H1 (cell line): ENCODE results near the gene HACE1. TPM values are rescaled to one million over a fixed set of nuclear protein-coding genes. Genes with fewer than 3 reads are reported as not detected.

Experiments
- CTCF ChIA-PET: fragments of 300-600 bp; sonication (Branson Sonifier 250); formaldehyde crosslinking; loops from one replicate; lab custom pipeline; 2021; ENCODE audit not compliant: partially characterized antibody; lab: Charles Lee
- POLR2A ChIA-PET: fragments of 300-600 bp; sonication (Branson Sonifier 250); formaldehyde crosslinking; loops from one replicate; lab custom pipeline; 2021; ENCODE audit warnings: inconsistent platforms; ENCODE audit not compliant: partially characterized antibody; lab: Charles Lee
- DNase-seq, 2 experiments: peaks; one replicate each; pipeline versions ENCODE4 v3.0.0 to v3.0.0-alpha.2; 2010 to 2022; ENCODE audit warnings: low spot score in 2 of 2, low read depth in 1 of 2, mixed read lengths in 1 of 2
- FAIRE-seq: peaks from 2 replicates; lab custom pipeline; 2011; peaks lifted over from hg19 to GRCh38; lab: Jason Lieb, UNC
- H2AFZ ChIP-seq: 2 replicates; pipeline ENCODE4 v1.8.1; 2012; ENCODE audit warnings: low read length, inconsistent platforms
- H2AK5ac ChIP-seq: 2 replicates; pipeline ENCODE4 v1.6.1; 2013; ENCODE audit warnings: low read depth, low read length
- H2BK120ac ChIP-seq: replicated peaks from 2 replicates; pipeline ENCODE3; 2013; ENCODE audit warnings: low read depth, low read length, inconsistent platforms
- H2BK12ac ChIP-seq: 2 replicates; pipeline ENCODE4 v1.6.1; 2013; ENCODE audit warnings: low read depth, low read length
- H2BK15ac ChIP-seq: 2 replicates; pipeline ENCODE4 v1.6.1; 2013; ENCODE audit warnings: low read length
- H2BK20ac ChIP-seq: 2 replicates; pipeline ENCODE4 v1.6.1; 2013; ENCODE audit warnings: low read length
- H2BK5ac ChIP-seq: 2 replicates; pipeline ENCODE4 v1.6.1; 2013; ENCODE audit warnings: low read depth, low read length
- H3K14ac ChIP-seq: 2 replicates; pipeline ENCODE4 v1.6.1; 2013; ENCODE audit warnings: inconsistent platforms; ENCODE audit not compliant: insufficient read length
- H3K18ac ChIP-seq: 2 replicates; pipeline ENCODE4 v1.6.1; 2013; ENCODE audit warnings: low read length; ENCODE audit errors: extremely low read depth
- H3K23ac ChIP-seq: 2 replicates; pipeline ENCODE4 v1.6.1; 2013; ENCODE audit warnings: inconsistent platforms; ENCODE audit not compliant: insufficient read length
- H3K23me2 ChIP-seq: 2 replicates; pipeline ENCODE4 v1.6.1; 2013; ENCODE audit warnings: low read depth, low read length
- H3K27ac ChIP-seq: 2 replicates; pipeline ENCODE4 v1.6.1; 2011; ENCODE audit warnings: low read depth, low read length, inconsistent platforms
- H3K27me3 ChIP-seq, 4 experiments: replicated peaks in 1 of 4; 1 replicate in 1 of 4; 2 replicates in 3 of 4; pipeline versions ENCODE4 v1.6.1 to v1.8.1; 2011 to 2013; ENCODE audit warnings: low read length in 3 of 4, mild to moderate bottlenecking in 3 of 4, inconsistent platforms in 2 of 4, mixed read lengths in 2 of 4, moderate library complexity in 1 of 4; ENCODE audit not compliant: control insufficient read depth in 3 of 4, insufficient read depth in 3 of 4; ENCODE audit errors: extremely low read depth in 1 of 4
- H3K36me3 ChIP-seq, 4 experiments: 2 replicates each; pipeline versions ENCODE4 v1.6.1 to v1.8.1; 2011 to 2013; ENCODE audit warnings: mild to moderate bottlenecking in 4 of 4, low read length in 3 of 4, moderate library complexity in 2 of 4, control low read depth in 1 of 4, inconsistent platforms in 1 of 4; ENCODE audit not compliant: insufficient read depth in 4 of 4, control insufficient read depth in 2 of 4
- H3K4ac ChIP-seq: replicated peaks from 2 replicates; pipeline ENCODE3; 2013; ENCODE audit warnings: low read length, low read depth, mixed read lengths, inconsistent platforms; ENCODE audit not compliant: insufficient read length
- H3K4me1 ChIP-seq, 4 experiments: replicated peaks in 1 of 4; 1 replicate in 1 of 4; 2 replicates in 3 of 4; pipeline versions ENCODE4 v1.6.1 to v1.8.1; 2011 to 2013; ENCODE audit warnings: low read length in 3 of 4, inconsistent platforms in 2 of 4, mixed read lengths in 1 of 4; ENCODE audit not compliant: insufficient read depth in 4 of 4, control insufficient read depth in 3 of 4
- H3K4me2 ChIP-seq, 2 experiments: 2 replicates each; pipeline versions ENCODE4 v1.6.1 to v1.8.1; 2011 to 2013; ENCODE audit warnings: low read depth in 2 of 2, low read length in 2 of 2, control low read depth in 1 of 2, inconsistent platforms in 1 of 2, mild to moderate bottlenecking in 1 of 2; ENCODE audit not compliant: insufficient read depth in 1 of 2
- H3K4me3 ChIP-seq, 4 experiments: fragments of 200-600, 300-600 bp in 1 of 4; sonication (generic), shearing (Covaris generic), sonication (Bioruptor Twin) in 1 of 4; 2 replicates each; pipeline versions ENCODE4 v1.5.1 to v1.8.1; 2011 to 2016; ENCODE audit warnings: low read length in 4 of 4, low read depth in 3 of 4, control low read depth in 2 of 4, inconsistent platforms in 2 of 4, mild to moderate bottlenecking in 2 of 4, mixed read lengths in 1 of 4, moderate library complexity in 1 of 4; ENCODE audit not compliant: insufficient read depth in 2 of 4; ENCODE audit errors: extremely low read depth in 1 of 4
- H3K56ac ChIP-seq: replicated peaks from 2 replicates; pipeline ENCODE3; 2013; ENCODE audit warnings: low read depth, mild to moderate bottlenecking, mixed read lengths, low read length, inconsistent platforms; ENCODE audit not compliant: insufficient read length
- H3K79me1 ChIP-seq: 2 replicates; pipeline ENCODE4 v1.6.1; 2013; ENCODE audit warnings: low read depth, low read length, control low read depth
- H3K79me2 ChIP-seq, 2 experiments: 2 replicates each; pipeline versions ENCODE4 v1.6.1 to v1.8.1; 2012 to 2013; ENCODE audit warnings: low read length in 2 of 2, mild to moderate bottlenecking in 2 of 2, inconsistent platforms in 1 of 2; ENCODE audit not compliant: insufficient read depth in 2 of 2, control insufficient read depth in 1 of 2
- H3K9ac ChIP-seq, 4 experiments: replicated peaks in 1 of 4; 1 replicate in 1 of 4; 2 replicates in 3 of 4; pipeline versions ENCODE4 v1.6.1 to v1.8.1; 2011 to 2013; ENCODE audit warnings: low read depth in 3 of 4, low read length in 3 of 4, control low read depth in 2 of 4, mild to moderate bottlenecking in 2 of 4, moderate library complexity in 2 of 4, inconsistent platforms in 1 of 4; ENCODE audit errors: extremely low read depth in 1 of 4
- H3K9me3 ChIP-seq, 2 experiments: 2 replicates each; pipeline versions ENCODE4 v1.6.1 to v1.8.1; 2012 to 2013; ENCODE audit warnings: mild to moderate bottlenecking in 2 of 2, moderate library complexity in 2 of 2, control low read depth in 1 of 2, inconsistent platforms in 1 of 2, low read depth in 1 of 2, low read length in 1 of 2, mixed read lengths in 1 of 2; ENCODE audit not compliant: insufficient read depth in 2 of 2
- H4K20me1 ChIP-seq, 2 experiments: replicated peaks in 1 of 2; 2 replicates each; pipeline versions ENCODE3 to v1.8.1; 2011 to 2013; ENCODE audit warnings: inconsistent platforms in 2 of 2, low read length in 2 of 2, mild to moderate bottlenecking in 1 of 2; ENCODE audit not compliant: insufficient read depth in 2 of 2, control insufficient read depth in 1 of 2
- H4K5ac ChIP-seq: 2 replicates; pipeline ENCODE4 v1.6.1; 2013; ENCODE audit warnings: low read length, low read depth, mixed read lengths, inconsistent platforms; ENCODE audit not compliant: insufficient read length
- H4K8ac ChIP-seq: 2 replicates; pipeline ENCODE4 v1.8.0; 2013; ENCODE audit warnings: mild to moderate bottlenecking, moderate library complexity, low read length, inconsistent platforms; ENCODE audit not compliant: insufficient read depth; ENCODE audit errors: extremely low read depth
- H4K91ac ChIP-seq: replicated peaks from 2 replicates; pipeline ENCODE3; 2013; ENCODE audit warnings: low read length, mixed read lengths, inconsistent platforms; ENCODE audit not compliant: insufficient read length
- POLR2AphosphoS5 ChIP-seq: IDR thresholded peaks from 2 replicates; pipeline ENCODE4 v1.6.1; 2011; ENCODE audit warnings: low read depth, low read length
- RAD21 ChIP-seq, 2 experiments: IDR thresholded peaks in 1 of 2; conservative IDR thresholded peaks in 1 of 2; 2 replicates each; pipeline ENCODE4 v1.6.1; 2011; ENCODE audit warnings: low read depth in 2 of 2, low read length in 2 of 2, improper control_type of control experiment in 1 of 2, inconsistent platforms in 1 of 2, mild to moderate bottlenecking in 1 of 2, moderate library complexity in 1 of 2
- WGBS, 2 experiments: shearing (Covaris generic) in 1 of 2; methylation state at CpG; one replicate each; pipeline versions ENCODE4 v1.1.6 to v1.1.7; 2013 to 2015; ENCODE audit warnings: low lambda C conversion rate in 2 of 2, mixed read lengths in 2 of 2, inconsistent platforms in 1 of 2, low coverage in 1 of 2, missing lambda C conversion rate in 1 of 2; ENCODE audit not compliant: insufficient replicate concordance in 2 of 2, insufficient coverage in 1 of 2, insufficient read length in 1 of 2; ENCODE audit errors: extremely low coverage in 1 of 2, missing lambda C conversion rate in 1 of 2; 5-methylcytosine and 5-hydroxymethylcytosine counted together
- polyA plus RNA-seq, 7 experiments: library from polyadenylated mRNA; depleted of rRNA in 3 of 7; stranded (reverse) in 5 of 7; unstranded in 2 of 7; fragments of >200 nt in 5 of 7; fragments of 200-250 nt in 2 of 7; gene quantifications; 1 replicate in 5 of 7; 2 replicates in 1 of 7; 4 replicates in 1 of 7; pipeline versions ENCODE4 v1.2.1 to v1.2.3, GENCODE V29; 2011 to 2013; ENCODE audit warnings: missing spikeins in 2 of 7, mixed read lengths in 2 of 7
- total RNA-seq: library from RNA; stranded (reverse); fragmentation: NEBNext Ultra II Directional; extraction: Animal tissue kit (Norgen Biotek cat#: 25700); gene quantifications from 2 replicates; pipeline ENCODE4 v1.2.1, GENCODE V29; 2021
- TF ChIP-seq, protein P1 (sequence below), 3 experiments: IDR thresholded peaks; 1 replicate in 2 of 3; 2 replicates in 1 of 3; pipeline versions ENCODE4 v1.5.1 to v1.6.1; 2011; ENCODE audit warnings: low read length in 3 of 3, mild to moderate bottlenecking in 3 of 3, inconsistent platforms in 2 of 3, low read depth in 1 of 3, moderate library complexity in 1 of 3; ENCODE audit not compliant: insufficient read depth in 1 of 3; ENCODE audit errors: control extremely low read depth in 1 of 3

The HACE1 gene
- total and polyA plus RNA-seq, 2 of the 8 experiments (the other 6 are each of a cell fraction or from before 2014, with no cell fraction given), result 7.1 to 21.3 TPM

DNA sequence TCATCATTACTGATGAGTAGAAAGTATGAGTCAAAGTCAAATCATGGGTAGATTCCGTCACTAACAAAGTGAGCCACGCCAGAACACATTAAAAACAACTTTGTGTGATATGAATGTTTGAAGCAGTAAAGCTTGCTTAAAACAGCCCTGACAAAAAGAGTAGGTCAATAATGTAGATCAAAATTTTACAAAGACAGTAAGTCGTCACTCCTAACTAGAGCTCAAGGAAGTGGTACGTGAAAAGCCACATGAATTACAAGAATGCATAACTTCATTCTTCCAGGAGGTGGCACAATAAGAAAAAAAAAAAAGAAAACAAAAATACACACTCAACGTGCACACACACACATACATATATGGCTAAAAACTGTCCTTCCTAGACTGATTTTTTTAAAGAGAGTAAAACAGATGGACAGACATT lies 69.9 kb downstream of the HACE1 start:
- Histone ChIP-seq H3K9me3 (no peaks in the 10 kb centered on the region), H2BK20ac (no peak overlapping the region), H2AFZ (no peak overlapping the region), H4K8ac (no peak overlapping the region), H2AK5ac (no peak overlapping the region), H4K91ac (no peak overlapping the region), H2BK120ac (no peak overlapping the region), H2BK15ac (no peak overlapping the region), H3K23ac (no peak overlapping the region), H3K9ac (no peak overlapping the region), H3K4me3 (no peak overlapping the region), H3K23me2 (no peaks in the 10 kb centered on the region), H3K79me2 (no peaks in the 10 kb centered on the region), H3K36me3 (peaks cover 0 to 6% (median 1%) of the 10 kb centered on the region in 4 experiments; a peak in 3 of 8 replicates), H2BK12ac (no peak overlapping the region), H3K56ac (no peak overlapping the region), H3K27ac (no peak overlapping the region), H3K4me2 (no peak overlapping the region), H3K4ac (no peak overlapping the region), H4K20me1 (no peaks in the 10 kb centered on the region), H3K4me1 (no peaks in the 10 kb centered on the region; a peak in 1 of 7 replicates), H3K14ac (no peak overlapping the region), H3K27me3 (no peaks in the 10 kb centered on the region), H2BK5ac (no peak overlapping the region), H3K79me1 (no peaks in the 10 kb centered on the region), H3K18ac (no peak overlapping the region), H4K5ac (no peak overlapping the region)
- POLR2A ChIA-PET, result interaction anchor here (0.6 to 1.1 kb wide), 3 partner anchors 151 to 1749 kb away, joined by 3 read pairs; partner anchors contain the start of gene LIN28B
- WGBS, 2 experiments, result 73% methylated on average over 5 of the region's 5 CpGs; no CpG with 5 or more reads in 1 of the 2 experiments
- CTCF ChIA-PET, result interaction anchor here (0.6 to 2.3 kb wide), 18 partner anchors 9 to 583 kb away, joined by 3 to 7 read pairs (median 3); no protein-coding TSS in a partner anchor
- FAIRE-seq (peak; percentile 32), DNase-seq (no peak)
- TF ChIP-seq RAD21 (IDR thresholded peaks at IDR 0.05 in 1 of 2, conservative IDR thresholded peaks at IDR 0.05 in 1 of 2; ENCODE audit: low read depth in 2 of 2, low read length in 2 of 2), result peak; percentile 25 to 31; a peak in 3 of 4 replicates
- no peak for TF ChIP-seq POLR2AphosphoS5
- TF ChIP-seq, protein P1, sequence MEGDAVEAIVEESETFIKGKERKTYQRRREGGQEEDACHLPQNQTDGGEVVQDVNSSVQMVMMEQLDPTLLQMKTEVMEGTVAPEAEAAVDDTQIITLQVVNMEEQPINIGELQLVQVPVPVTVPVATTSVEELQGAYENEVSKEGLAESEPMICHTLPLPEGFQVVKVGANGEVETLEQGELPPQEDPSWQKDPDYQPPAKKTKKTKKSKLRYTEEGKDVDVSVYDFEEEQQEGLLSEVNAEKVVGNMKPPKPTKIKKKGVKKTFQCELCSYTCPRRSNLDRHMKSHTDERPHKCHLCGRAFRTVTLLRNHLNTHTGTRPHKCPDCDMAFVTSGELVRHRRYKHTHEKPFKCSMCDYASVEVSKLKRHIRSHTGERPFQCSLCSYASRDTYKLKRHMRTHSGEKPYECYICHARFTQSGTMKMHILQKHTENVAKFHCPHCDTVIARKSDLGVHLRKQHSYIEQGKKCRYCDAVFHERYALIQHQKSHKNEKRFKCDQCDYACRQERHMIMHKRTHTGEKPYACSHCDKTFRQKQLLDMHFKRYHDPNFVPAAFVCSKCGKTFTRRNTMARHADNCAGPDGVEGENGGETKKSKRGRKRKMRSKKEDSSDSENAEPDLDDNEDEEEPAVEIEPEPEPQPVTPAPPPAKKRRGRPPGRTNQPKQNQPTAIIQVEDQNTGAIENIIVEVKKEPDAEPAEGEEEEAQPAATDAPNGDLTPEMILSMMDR (IDR thresholded peaks at IDR 0.05; ENCODE audit: control extremely low read depth in 1 of 3, insufficient read depth in 1 of 3, low read depth in 1 of 3, low read length in 3 of 3), result peak in 1 of 3 experiments; percentile 18; a peak in 1 of 4 replicates
